ENCODE data around the gene SYT7. TPM values are rescaled to one million over a fixed set of nuclear protein-coding genes. Genes with fewer than 3 reads are reported as not detected.

Gene SYT7
- total RNA-seq, 1 donor from 2014 or later, result 3.4 TPM

DNA sequence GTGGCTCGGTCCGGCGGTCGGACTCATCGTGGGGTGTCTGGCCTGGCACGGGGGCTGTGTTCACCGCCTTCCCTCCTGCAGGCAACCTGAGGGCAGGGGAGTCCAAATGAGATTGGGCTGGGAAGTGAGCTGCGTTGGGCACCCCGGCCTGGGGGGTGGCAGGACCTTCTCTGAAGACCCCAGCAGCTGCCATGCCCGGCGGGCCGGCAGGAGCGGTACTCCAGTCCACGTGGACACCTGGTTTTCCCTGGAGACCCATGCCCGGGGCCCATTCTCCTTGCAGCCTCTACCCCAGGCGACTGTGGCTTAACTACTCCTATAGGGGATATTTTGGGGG lies 47.9 kb downstream of the SYT7 start:
- DNase-seq (ENCODE audit: extremely low spot score in 2 of 2), result no peak
- Histone ChIP-seq H3K27ac (no peak overlapping the region), H3K4me3 (no peak overlapping the region), H3K4me1 (no peaks in the 10 kb centered on the region), H3K27me3 (no peaks in the 10 kb centered on the region), H3K36me3 (no peaks in the 10 kb centered on the region), H3K9me3 (no peaks in the 10 kb centered on the region)
- intact Hi-C loops (cut with DNase I), result no loop called here
- no peak for TF ChIP-seq POLR2A (IDR thresholded peaks at IDR 0.05)
- no peak for TF ChIP-seq POLR2AphosphoS5 (IDR thresholded peaks at IDR 0.05; ENCODE audit: insufficient read depth in 1 of 2, low read depth in 1 of 2)
- TF ChIP-seq, protein P1, sequence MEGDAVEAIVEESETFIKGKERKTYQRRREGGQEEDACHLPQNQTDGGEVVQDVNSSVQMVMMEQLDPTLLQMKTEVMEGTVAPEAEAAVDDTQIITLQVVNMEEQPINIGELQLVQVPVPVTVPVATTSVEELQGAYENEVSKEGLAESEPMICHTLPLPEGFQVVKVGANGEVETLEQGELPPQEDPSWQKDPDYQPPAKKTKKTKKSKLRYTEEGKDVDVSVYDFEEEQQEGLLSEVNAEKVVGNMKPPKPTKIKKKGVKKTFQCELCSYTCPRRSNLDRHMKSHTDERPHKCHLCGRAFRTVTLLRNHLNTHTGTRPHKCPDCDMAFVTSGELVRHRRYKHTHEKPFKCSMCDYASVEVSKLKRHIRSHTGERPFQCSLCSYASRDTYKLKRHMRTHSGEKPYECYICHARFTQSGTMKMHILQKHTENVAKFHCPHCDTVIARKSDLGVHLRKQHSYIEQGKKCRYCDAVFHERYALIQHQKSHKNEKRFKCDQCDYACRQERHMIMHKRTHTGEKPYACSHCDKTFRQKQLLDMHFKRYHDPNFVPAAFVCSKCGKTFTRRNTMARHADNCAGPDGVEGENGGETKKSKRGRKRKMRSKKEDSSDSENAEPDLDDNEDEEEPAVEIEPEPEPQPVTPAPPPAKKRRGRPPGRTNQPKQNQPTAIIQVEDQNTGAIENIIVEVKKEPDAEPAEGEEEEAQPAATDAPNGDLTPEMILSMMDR (IDR thresholded peaks at IDR 0.05), result no peak

GRCh38 chr11:61532134-61533038 lies 48.5 kb downstream of the SYT7 start:
- Histone ChIP-seq H3K36me3 (no peaks in the 10 kb centered on the region), H3K27ac (no peak overlapping the region), H3K4me3 (no peak overlapping the region), H3K4me1 (no peaks in the 10 kb centered on the region), H3K9me3 (no peaks in the 10 kb centered on the region), H3K27me3 (no peaks in the 10 kb centered on the region)
- no peak for DNase-seq (ENCODE audit: extremely low spot score in 2 of 2)
- TF ChIP-seq POLR2A (IDR thresholded peaks at IDR 0.05) (no peak), POLR2AphosphoS5 (IDR thresholded peaks at IDR 0.05; ENCODE audit: insufficient read depth in 1 of 2, low read depth in 1 of 2) (no peak)
- TF ChIP-seq, protein P1 (IDR thresholded peaks at IDR 0.05), result peak in 2 of 3 experiments; percentile 31
- intact Hi-C loops (cut with DNase I), result no loop called here

- TF ChIP-seq POLR2AphosphoS5 (IDR thresholded peaks at IDR 0.05; ENCODE audit: insufficient read depth in 1 of 2, low read depth in 1 of 2) (no peak), POLR2A (IDR thresholded peaks at IDR 0.05) (no peak)
- TF ChIP-seq, protein P1 (IDR thresholded peaks at IDR 0.05), result no peak
- Histone ChIP-seq H3K36me3 (no peaks in the 10 kb centered on the region), H3K9me3 (no peaks in the 10 kb centered on the region), H3K27me3 (no peaks in the 10 kb centered on the region), H3K4me1 (no peaks in the 10 kb centered on the region), H3K27ac (no peak overlapping the region), H3K4me3 (no peak overlapping the region)
- intact Hi-C loops (cut with DNase I), result no loop called here
- no peak for DNase-seq (ENCODE audit: extremely low spot score in 2 of 2)
Observed at GRCh38 chr11:61531044-61531443, 49.8 kb downstream of the SYT7 start.

DNA sequence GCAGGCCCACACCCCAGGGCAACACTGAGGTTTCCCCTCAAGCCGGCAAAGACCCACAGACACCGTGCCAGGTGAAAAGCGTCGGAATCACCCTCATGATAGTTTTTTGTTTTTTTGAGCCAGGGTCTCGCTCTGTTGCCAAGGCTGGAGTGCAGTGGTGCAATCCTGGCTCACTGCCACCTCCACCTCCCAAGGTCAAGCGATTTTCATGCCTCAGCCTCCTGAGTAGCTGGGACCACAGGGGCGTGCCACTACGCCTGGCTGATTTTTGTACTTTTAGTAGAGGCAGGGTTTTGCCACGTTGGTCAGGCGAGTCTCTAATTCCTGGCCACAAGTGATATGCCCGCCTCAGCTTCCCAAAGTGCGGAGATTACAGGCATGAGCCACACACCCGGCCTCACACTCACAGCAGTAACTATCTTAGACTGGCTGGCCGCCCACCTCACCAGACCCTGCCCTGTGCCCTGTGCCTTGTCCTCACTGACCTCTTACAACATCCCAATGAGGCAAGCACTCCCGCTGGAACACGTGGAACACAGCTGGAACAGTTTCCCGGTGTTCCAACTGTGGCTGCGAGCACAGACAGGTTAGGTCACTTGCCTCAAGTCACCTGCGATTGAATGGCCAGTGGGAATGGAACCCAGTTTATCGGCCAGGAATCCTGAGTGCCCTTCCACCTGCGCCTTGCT lies 51.2 kb downstream of the SYT7 start:
- TF ChIP-seq, protein P1 (IDR thresholded peaks at IDR 0.05), result no peak
- no peak for DNase-seq (ENCODE audit: extremely low spot score in 2 of 2)
- Histone ChIP-seq H3K9me3 (no peaks in the 10 kb centered on the region), H3K27me3 (no peaks in the 10 kb centered on the region), H3K36me3 (no peaks in the 10 kb centered on the region), H3K4me1 (no peaks in the 10 kb centered on the region), H3K27ac (no peak overlapping the region), H3K4me3 (no peak overlapping the region)
- intact Hi-C loops (cut with DNase I), result no loop called here

- no peak for DNase-seq (ENCODE audit: extremely low spot score in 2 of 2)
- TF ChIP-seq, protein P1 (IDR thresholded peaks at IDR 0.05), result no peak
- TF ChIP-seq POLR2A (IDR thresholded peaks at IDR 0.05) (no peak), POLR2AphosphoS5 (IDR thresholded peaks at IDR 0.05; ENCODE audit: insufficient read depth in 1 of 2, low read depth in 1 of 2) (no peak)
- Histone ChIP-seq H3K36me3 (no peaks in the 10 kb centered on the region), H3K9me3 (no peaks in the 10 kb centered on the region), H3K4me3 (no peak overlapping the region), H3K27ac (no peak overlapping the region), H3K4me1 (no peaks in the 10 kb centered on the region), H3K27me3 (no peaks in the 10 kb centered on the region)
- intact Hi-C loops (cut with DNase I), result no loop called here
Observed at GRCh38 chr11:61528114-61528513, 52.8 kb downstream of the SYT7 start.
